Stimulated activated CD8-positive, alpha-beta memory T cell treated with anti-CD3 and anti-CD28 coated beads, Interleukin-12 subunit alpha, Interleukin-12 subunit beta, amount 100 ng/mL, for 24 hours (primary cell): Measurements from ENCODE around the gene ODF4.

Source experiments
- DNase-seq: peaks from one replicate; pipeline ENCODE4 v3.0.0-alpha.2; 2020; ENCODE audit errors: extremely low read depth

ODF4 gene

GRCh38 chr17:8339540-8339939, at the start of gene ODF4:
Gene ODF4 (plus strand): TSS chr17:8339840. CDS start chr17:8340052, 212 bp downstream.
- no peak for DNase-seq

GRCh38 chr17:8290043-8290442, 49.6 kb upstream of the ODF4 start:
- no peak for DNase-seq

- DNase-seq = no peak
These were observed 46.8 kb upstream of the ODF4 start for GRCh38 chr17:8292639-8293395.

GRCh38 chr17:8294361-8294760, 45.3 kb upstream of the ODF4 start:
- DNase-seq = no peak

GRCh38 chr17:8294814-8295316, 44.8 kb upstream of the ODF4 start:
- no peak for DNase-seq

- DNase-seq = no peak
These were observed 39.4 kb upstream of the ODF4 start for GRCh38 chr17:8300226-8300625.

GRCh38 chr17:8300627-8301242, 38.9 kb upstream of the ODF4 start:
- no peak for DNase-seq

GRCh38 chr17:8310601-8311123, 29.0 kb upstream of the ODF4 start:
- no peak for DNase-seq

- no peak for DNase-seq
These were observed 28.4 kb upstream of the ODF4 start for GRCh38 chr17:8311131-8311790.

- DNase-seq = no peak
These were observed 27.4 kb upstream of the ODF4 start for GRCh38 chr17:8312251-8312650.

- no peak for DNase-seq
These were observed 26.7 kb upstream of the ODF4 start for GRCh38 chr17:8312726-8313600.

GRCh38 chr17:8314797-8315763, 24.6 kb upstream of the ODF4 start:
- no peak for DNase-seq

- no peak for DNase-seq
These were observed 23.8 kb upstream of the ODF4 start for GRCh38 chr17:8315764-8316217.

- no peak for DNase-seq
These were observed 21.4 kb upstream of the ODF4 start for GRCh38 chr17:8318010-8318935.

- DNase-seq = no peak
These were observed 19.4 kb upstream of the ODF4 start for GRCh38 chr17:8320262-8320661.

GRCh38 chr17:8320990-8321389, 18.6 kb upstream of the ODF4 start:
- no peak for DNase-seq

GRCh38 chr17:8322061-8322460, 17.6 kb upstream of the ODF4 start:
- DNase-seq = no peak

- DNase-seq = no peak
These were observed 15.5 kb upstream of the ODF4 start for GRCh38 chr17:8324132-8324531.

GRCh38 chr17:8324923-8325322, 14.7 kb upstream of the ODF4 start:
- no peak for DNase-seq
